ENCODE results near the gene ADCY7. TPM values are rescaled to one million over a fixed set of nuclear protein-coding genes. Genes with fewer than 3 reads are reported as not detected.

Gene ADCY7
- total RNA-seq, 1 experiment from 2014 or later = 5.9 TPM

- no peak overlapping the region for H3K27ac Mint-ChIP-seq
- no peaks in the 10 kb centered on the region for H3K4me1 Mint-ChIP-seq
- no peak overlapping the region for H3K4me3 Mint-ChIP-seq
- TF ChIP-seq PREB (CRISPR knock-in tag; IDR thresholded peaks at IDR 0.05; ENCODE audit: borderline replicate concordance) (no peak), GRHL2 (CRISPR knock-in tag; IDR thresholded peaks at IDR 0.05; ENCODE audit: insufficient replicate concordance, severe bottlenecking) (no peak), ZNF317 (CRISPR knock-in tag; IDR thresholded peaks at IDR 0.05; ENCODE audit: borderline replicate concordance, low read depth) (no peak), SOX15 (CRISPR knock-in tag; IDR thresholded peaks at IDR 0.05) (no peak), CREM (CRISPR knock-in tag; IDR thresholded peaks at IDR 0.05) (no peak), ETV6 (CRISPR knock-in tag; IDR thresholded peaks at IDR 0.05) (no peak), RORB (CRISPR knock-in tag; IDR thresholded peaks at IDR 0.05) (no peak), ZNF425 (CRISPR knock-in tag; conservative IDR thresholded peaks at IDR 0.05) (no peak)
- TF ChIP-seq, protein P1, sequence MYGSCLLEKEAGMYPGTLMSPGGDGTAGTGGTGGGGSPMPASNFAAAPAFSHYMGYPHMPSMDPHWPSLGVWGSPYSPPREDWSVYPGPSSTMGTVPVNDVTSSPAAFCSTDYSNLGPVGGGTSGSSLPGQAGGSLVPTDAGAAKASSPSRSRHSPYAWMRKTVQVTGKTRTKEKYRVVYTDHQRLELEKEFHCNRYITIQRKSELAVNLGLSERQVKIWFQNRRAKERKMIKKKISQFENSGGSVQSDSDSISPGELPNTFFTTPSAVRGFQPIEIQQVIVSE (CRISPR knock-in tag; IDR thresholded peaks at IDR 0.05; ENCODE audit: borderline replicate concordance) = no peak
- H3K27me3 Mint-ChIP-seq (ENCODE audit: low read depth) = no peaks in the 10 kb centered on the region
- POLR2A ChIA-PET = interaction anchor here (0.6 kb wide), 1 partner anchor 154 kb away, joined by 4 read pairs; no protein-coding TSS in a partner anchor
- DNase-seq (ENCODE audit: low spot score) (no peak), ATAC-seq (no peak)
- peaks cover 47% of the 10 kb centered on the region for H3K36me3 Mint-ChIP-seq
- H3K9me3 Mint-ChIP-seq = no peaks in the 10 kb centered on the region
- CTCF ChIA-PET = no interaction called here
Observed at GRCh38 chr16:50316848-50317630, 50.7 kb downstream of the ADCY7 start.

- ATAC-seq = no peak
- TF ChIP-seq TP53 (CRISPR knock-in tag; IDR thresholded peaks at IDR 0.05) (no peak), SOX15 (CRISPR knock-in tag; IDR thresholded peaks at IDR 0.05) (no peak), GRHL2 (CRISPR knock-in tag; IDR thresholded peaks at IDR 0.05; ENCODE audit: insufficient replicate concordance, severe bottlenecking) (no peak), ATF2 (CRISPR knock-in tag; IDR thresholded peaks at IDR 0.05; ENCODE audit: borderline replicate concordance, low read depth) (no peak), JAZF1 (CRISPR knock-in tag; IDR thresholded peaks at IDR 0.05) (no peak), NFATC4 (CRISPR knock-in tag; IDR thresholded peaks at IDR 0.05) (no peak), ZNF423 (CRISPR knock-in tag; IDR thresholded peaks at IDR 0.05) (no peak), ZNF232 (CRISPR knock-in tag; IDR thresholded peaks at IDR 0.05) (no peak), ELF4 (CRISPR knock-in tag; IDR thresholded peaks at IDR 0.05; ENCODE audit: low read depth) (no peak), ZNF671 (CRISPR knock-in tag; IDR thresholded peaks at IDR 0.05) (no peak)
- TF ChIP-seq, protein P2, sequence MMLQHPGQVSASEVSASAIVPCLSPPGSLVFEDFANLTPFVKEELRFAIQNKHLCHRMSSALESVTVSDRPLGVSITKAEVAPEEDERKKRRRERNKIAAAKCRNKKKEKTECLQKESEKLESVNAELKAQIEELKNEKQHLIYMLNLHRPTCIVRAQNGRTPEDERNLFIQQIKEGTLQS (CRISPR knock-in tag; conservative IDR thresholded peaks at IDR 0.05) = no peak
- TF ChIP-seq, protein P3, sequence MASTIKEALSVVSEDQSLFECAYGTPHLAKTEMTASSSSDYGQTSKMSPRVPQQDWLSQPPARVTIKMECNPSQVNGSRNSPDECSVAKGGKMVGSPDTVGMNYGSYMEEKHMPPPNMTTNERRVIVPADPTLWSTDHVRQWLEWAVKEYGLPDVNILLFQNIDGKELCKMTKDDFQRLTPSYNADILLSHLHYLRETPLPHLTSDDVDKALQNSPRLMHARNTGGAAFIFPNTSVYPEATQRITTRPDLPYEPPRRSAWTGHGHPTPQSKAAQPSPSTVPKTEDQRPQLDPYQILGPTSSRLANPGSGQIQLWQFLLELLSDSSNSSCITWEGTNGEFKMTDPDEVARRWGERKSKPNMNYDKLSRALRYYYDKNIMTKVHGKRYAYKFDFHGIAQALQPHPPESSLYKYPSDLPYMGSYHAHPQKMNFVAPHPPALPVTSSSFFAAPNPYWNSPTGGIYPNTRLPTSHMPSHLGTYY (CRISPR knock-in tag; IDR thresholded peaks at IDR 0.05) = no peak
- TF ChIP-seq, protein P4, sequence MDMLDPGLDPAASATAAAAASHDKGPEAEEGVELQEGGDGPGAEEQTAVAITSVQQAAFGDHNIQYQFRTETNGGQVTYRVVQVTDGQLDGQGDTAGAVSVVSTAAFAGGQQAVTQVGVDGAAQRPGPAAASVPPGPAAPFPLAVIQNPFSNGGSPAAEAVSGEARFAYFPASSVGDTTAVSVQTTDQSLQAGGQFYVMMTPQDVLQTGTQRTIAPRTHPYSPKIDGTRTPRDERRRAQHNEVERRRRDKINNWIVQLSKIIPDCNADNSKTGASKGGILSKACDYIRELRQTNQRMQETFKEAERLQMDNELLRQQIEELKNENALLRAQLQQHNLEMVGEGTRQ (CRISPR knock-in tag; IDR thresholded peaks at IDR 0.05) = no peak
- H3K9me3 Mint-ChIP-seq = no peaks in the 10 kb centered on the region
- H3K27ac Mint-ChIP-seq = no peak overlapping the region
- no peaks in the 10 kb centered on the region for H3K27me3 Mint-ChIP-seq (ENCODE audit: low read depth)
- ChIA-PET CTCF (no interaction called here), POLR2A (no interaction called here)
- DNase-seq (ENCODE audit: low spot score) = no peak
- H3K4me3 Mint-ChIP-seq = no peak overlapping the region
- H3K36me3 Mint-ChIP-seq = peaks cover 49% of the 10 kb centered on the region
- no peaks in the 10 kb centered on the region for H3K4me1 Mint-ChIP-seq
Observed at GRCh38 chr16:50318796-50319578, 52.6 kb downstream of the ADCY7 start.

Data from WTC11 (cell line).